Gastrocnemius medialis (tissue), 4 donors: ENCODE data around the gene UNG. TPM values are rescaled to one million over a fixed set of nuclear protein-coding genes. Genes with fewer than 3 reads are reported as not detected.

Experiments used
- ATAC-seq, 2 donors: fragments of 150-250 bp; one replicate each; pipeline ENCODE4 v1.9.1; 2016
- DNase-seq, 2 donors: peaks; one replicate each; pipeline ENCODE4 v3.0.0-alpha.2; 2019
- H3K27ac ChIP-seq, 4 donors: fragments of 200-600 bp; sonication (generic); 1 replicate in 1 of 4; 2 replicates in 3 of 4; pipeline ENCODE4 v1.5.1; 2016 to 2018; ENCODE audit warnings: mild to moderate bottlenecking in 2 of 4, moderate library complexity in 1 of 4
- H3K27me3 ChIP-seq, 3 donors: fragments of 200-600 bp; sonication (generic) in 2 of 3; 1 replicate in 1 of 3; 2 replicates in 2 of 3; pipeline versions ENCODE4 v1.5.1 to v1.6.0; 2016 to 2019; ENCODE audit warnings: mild to moderate bottlenecking in 1 of 3, moderate library complexity in 1 of 3
- H3K36me3 ChIP-seq, 2 donors: fragments of 200-600 bp; sonication (generic) in 1 of 2; one replicate each; pipeline ENCODE4 v1.5.1; 2017 to 2018
- H3K4me1 ChIP-seq, 2 donors: fragments of 200-600 bp; sonication (generic) in 1 of 2; one replicate each; pipeline ENCODE4 v1.5.1; 2016 to 2017; ENCODE audit warnings: mild to moderate bottlenecking in 2 of 2
- H3K4me3 ChIP-seq, 4 donors: fragments of 200-600 bp; sonication (generic) in 3 of 4; 1 replicate in 1 of 4; 2 replicates in 3 of 4; pipeline ENCODE4 v1.5.1; 2016 to 2019; ENCODE audit warnings: mild to moderate bottlenecking in 2 of 4
- H3K9me3 ChIP-seq, 3 donors: fragments of 200-600 bp; sonication (generic) in 2 of 3; 1 replicate in 1 of 3; 2 replicates in 2 of 3; pipeline ENCODE4 v1.5.1; 2016 to 2019
- POLR2A ChIP-seq, 2 donors: fragments of 450-650 bp; IDR thresholded peaks; one replicate each; pipeline ENCODE4 v1.6.1; 2017; ENCODE audit warnings: antibody characterized with exemption in 2 of 2, mild to moderate bottlenecking in 2 of 2, moderate library complexity in 2 of 2
- in situ Hi-C, 4 donors: fragments of 200-750 bp; cut with MboI; loops; one replicate each; pipeline versions ENCODE4 v1.15.0 to v1.8.0; 2017; ENCODE audit warnings: low sequenced_read_pairs in 4 of 4
- intact Hi-C: fragments of 100-400 bp; cut with DNase I; formaldehyde crosslinking; loops from one replicate; pipeline ENCODE4 v1.15.1; 2023; ENCODE audit warnings: low total_unique reads
- total RNA-seq, 4 donors: library from RNA; depleted of rRNA; stranded (reverse); fragments of >200 nt; gene quantifications; one replicate each; pipeline versions ENCODE4 v1.1.0 to v1.2.3, GENCODE V29; 2016
- TF ChIP-seq, protein P1 (sequence below), 5 experiments: fragments of 450-650 bp in 3 of 5; fragments of 200-600 bp in 2 of 5; sonication (generic) in 2 of 5; IDR thresholded peaks in 4 of 5; conservative IDR thresholded peaks in 1 of 5; 1 replicate in 4 of 5; 2 replicates in 1 of 5; pipeline ENCODE4 v1.5.1; 2016 to 2019; ENCODE audit warnings: antibody characterized with exemption in 5 of 5, mild to moderate bottlenecking in 3 of 5, moderate library complexity in 3 of 5

The UNG gene
- total RNA-seq, 4 donors from 2014 or later, result 38.7 to 45.3 (median 42.3) TPM

DNA sequence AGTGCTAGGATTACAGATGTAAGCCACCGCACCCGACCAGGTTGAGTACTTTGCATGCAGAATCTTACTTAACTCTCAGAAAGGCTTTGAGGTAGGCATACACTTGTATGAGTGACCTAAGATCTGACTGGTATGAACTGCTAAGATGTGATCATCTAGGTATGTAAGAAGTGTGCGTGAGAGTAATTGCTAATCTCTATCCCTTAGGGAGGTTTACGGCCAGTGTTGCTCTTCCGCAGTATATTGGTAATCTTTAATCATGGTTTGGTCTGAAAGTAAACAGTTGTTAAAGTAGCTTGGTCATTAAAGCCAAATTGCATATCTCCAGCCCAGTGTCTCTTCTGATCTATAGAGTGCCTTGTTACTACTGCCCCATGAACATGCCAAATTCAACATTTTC is 7.8 kb downstream of the UNG start:
- H3K4me1 ChIP-seq, result peaks cover 0 to 1% of the 10 kb centered on the region in 2 donors
- H3K27ac ChIP-seq, result no peak overlapping the region
- no peak for DNase-seq
- intact Hi-C loops (no loop called here), in situ Hi-C loops (loop anchor here in 1 of 4 donors (25.0 kb wide), 1 partner anchor 418 kb away; no protein-coding TSS in a partner anchor)
- TF ChIP-seq POLR2A (IDR thresholded peaks at IDR 0.05), result no peak
- TF ChIP-seq, protein P1, sequence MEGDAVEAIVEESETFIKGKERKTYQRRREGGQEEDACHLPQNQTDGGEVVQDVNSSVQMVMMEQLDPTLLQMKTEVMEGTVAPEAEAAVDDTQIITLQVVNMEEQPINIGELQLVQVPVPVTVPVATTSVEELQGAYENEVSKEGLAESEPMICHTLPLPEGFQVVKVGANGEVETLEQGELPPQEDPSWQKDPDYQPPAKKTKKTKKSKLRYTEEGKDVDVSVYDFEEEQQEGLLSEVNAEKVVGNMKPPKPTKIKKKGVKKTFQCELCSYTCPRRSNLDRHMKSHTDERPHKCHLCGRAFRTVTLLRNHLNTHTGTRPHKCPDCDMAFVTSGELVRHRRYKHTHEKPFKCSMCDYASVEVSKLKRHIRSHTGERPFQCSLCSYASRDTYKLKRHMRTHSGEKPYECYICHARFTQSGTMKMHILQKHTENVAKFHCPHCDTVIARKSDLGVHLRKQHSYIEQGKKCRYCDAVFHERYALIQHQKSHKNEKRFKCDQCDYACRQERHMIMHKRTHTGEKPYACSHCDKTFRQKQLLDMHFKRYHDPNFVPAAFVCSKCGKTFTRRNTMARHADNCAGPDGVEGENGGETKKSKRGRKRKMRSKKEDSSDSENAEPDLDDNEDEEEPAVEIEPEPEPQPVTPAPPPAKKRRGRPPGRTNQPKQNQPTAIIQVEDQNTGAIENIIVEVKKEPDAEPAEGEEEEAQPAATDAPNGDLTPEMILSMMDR (IDR thresholded peaks at IDR 0.05 in 4 of 5, conservative IDR thresholded peaks at IDR 0.05 in 1 of 5), result no peak
- H3K9me3 ChIP-seq, result no peaks in the 10 kb centered on the region
- no peak for ATAC-seq
- no peaks in the 10 kb centered on the region for H3K27me3 ChIP-seq
- H3K4me3 ChIP-seq, result no peak overlapping the region
- H3K36me3 ChIP-seq, result peaks cover 0 to 76% of the 10 kb centered on the region in 2 donors

DNA sequence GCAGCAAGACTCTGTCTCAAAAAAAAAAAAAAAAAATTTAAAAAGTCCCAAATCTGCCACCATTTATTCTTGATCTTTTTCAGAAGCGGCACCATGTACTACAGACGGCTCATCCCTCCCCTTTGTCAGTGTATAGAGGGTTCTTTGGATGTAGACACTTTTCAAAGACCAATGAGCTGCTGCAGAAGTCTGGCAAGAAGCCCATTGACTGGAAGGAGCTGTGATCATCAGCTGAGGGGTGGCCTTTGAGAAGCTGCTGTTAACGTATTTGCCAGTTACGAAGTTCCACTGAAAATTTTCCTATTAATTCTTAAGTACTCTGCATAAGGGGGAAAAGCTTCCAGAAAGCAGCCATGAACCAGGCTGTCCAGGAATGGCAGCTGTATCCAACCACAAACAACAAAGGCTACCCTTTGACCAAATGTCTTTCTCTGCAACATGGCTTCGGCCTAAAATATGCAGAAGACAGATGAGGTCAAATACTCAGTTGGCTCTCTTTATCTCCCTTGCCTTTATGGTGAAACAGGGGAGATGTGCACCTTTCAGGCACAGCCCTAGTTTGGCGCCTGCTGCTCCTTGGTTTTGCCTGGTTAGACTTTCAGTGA is 12.5 kb downstream of the UNG start:
- Histone ChIP-seq H3K9me3 (no peaks in the 10 kb centered on the region), H3K27me3 (no peaks in the 10 kb centered on the region), H3K4me1 (peaks cover 18 to 32% of the 10 kb centered on the region in 2 donors), H3K4me3 (no peak overlapping the region), H3K36me3 (peaks cover 0 to 35% of the 10 kb centered on the region in 2 donors), H3K27ac (peak overlapping the region; percentile 93 to 99 (median 97))
- TF ChIP-seq, protein P1 (IDR thresholded peaks at IDR 0.05 in 4 of 5, conservative IDR thresholded peaks at IDR 0.05 in 1 of 5), result no peak
- no peak for TF ChIP-seq POLR2A (IDR thresholded peaks at IDR 0.05)
- ATAC-seq (no peak), DNase-seq (no peak)
- intact Hi-C loops (loop anchor here (5.0 to 10.0 kb wide), 2 partner anchors 52 to 315 kb away; no protein-coding TSS in a partner anchor), in situ Hi-C loops (loop anchor here in 1 of 4 donors (25.0 kb wide), 1 partner anchor 423 kb away; no protein-coding TSS in a partner anchor)

DNA sequence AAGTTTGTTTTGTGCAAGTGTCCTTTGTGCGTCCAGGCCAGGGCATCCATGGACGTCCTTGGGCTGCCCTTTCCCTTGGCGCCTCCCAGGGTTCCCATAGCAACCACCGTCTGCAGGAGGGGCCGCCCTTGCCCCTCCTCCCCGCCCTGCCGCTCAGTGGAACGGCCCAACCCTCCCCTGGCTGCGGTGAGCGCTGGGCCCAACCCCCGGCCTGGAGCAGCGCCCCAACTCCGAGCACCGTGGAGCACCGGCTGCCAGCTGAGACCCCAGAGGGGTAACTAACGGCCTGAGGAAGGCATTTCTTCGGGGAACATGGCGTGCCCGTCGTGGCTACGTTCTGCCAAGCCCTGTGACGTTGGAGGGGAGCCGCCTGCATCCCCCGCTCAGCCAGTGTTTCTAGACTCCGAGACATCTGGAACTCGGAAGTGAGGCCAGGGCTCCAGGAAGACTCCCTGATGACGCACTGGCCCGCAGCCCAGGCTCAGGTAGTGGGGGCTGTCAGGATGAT is 13.6 kb downstream of the UNG start:
- intact Hi-C loops, result loop anchor here (5.0 to 10.0 kb wide), 2 partner anchors 51 to 316 kb away; no protein-coding TSS in a partner anchor
- DNase-seq, result peak; percentile 76 to 84
- H3K27me3 ChIP-seq, result no peaks in the 10 kb centered on the region
- H3K27ac ChIP-seq, result peak overlapping the region; percentile 93 to 99 (median 97)
- peaks cover 27 to 43% of the 10 kb centered on the region in 2 donors for H3K4me1 ChIP-seq
- peaks cover 0 to 23% of the 10 kb centered on the region in 2 donors for H3K36me3 ChIP-seq
- ATAC-seq, result peak; percentile 8 to 22
- TF ChIP-seq POLR2A (IDR thresholded peaks at IDR 0.05), result peak; percentile 52 to 66
- TF ChIP-seq, protein P1 (IDR thresholded peaks at IDR 0.05 in 4 of 5, conservative IDR thresholded peaks at IDR 0.05 in 1 of 5), result peak in 1 of 5 experiments; percentile 13
- in situ Hi-C loops, result loop anchor here in 1 of 4 donors (25.0 kb wide), 1 partner anchor 424 kb away; no protein-coding TSS in a partner anchor
- H3K9me3 ChIP-seq, result no peaks in the 10 kb centered on the region
- peak overlapping the region; percentile 54 to 60 (median 58) for H3K4me3 ChIP-seq

DNA sequence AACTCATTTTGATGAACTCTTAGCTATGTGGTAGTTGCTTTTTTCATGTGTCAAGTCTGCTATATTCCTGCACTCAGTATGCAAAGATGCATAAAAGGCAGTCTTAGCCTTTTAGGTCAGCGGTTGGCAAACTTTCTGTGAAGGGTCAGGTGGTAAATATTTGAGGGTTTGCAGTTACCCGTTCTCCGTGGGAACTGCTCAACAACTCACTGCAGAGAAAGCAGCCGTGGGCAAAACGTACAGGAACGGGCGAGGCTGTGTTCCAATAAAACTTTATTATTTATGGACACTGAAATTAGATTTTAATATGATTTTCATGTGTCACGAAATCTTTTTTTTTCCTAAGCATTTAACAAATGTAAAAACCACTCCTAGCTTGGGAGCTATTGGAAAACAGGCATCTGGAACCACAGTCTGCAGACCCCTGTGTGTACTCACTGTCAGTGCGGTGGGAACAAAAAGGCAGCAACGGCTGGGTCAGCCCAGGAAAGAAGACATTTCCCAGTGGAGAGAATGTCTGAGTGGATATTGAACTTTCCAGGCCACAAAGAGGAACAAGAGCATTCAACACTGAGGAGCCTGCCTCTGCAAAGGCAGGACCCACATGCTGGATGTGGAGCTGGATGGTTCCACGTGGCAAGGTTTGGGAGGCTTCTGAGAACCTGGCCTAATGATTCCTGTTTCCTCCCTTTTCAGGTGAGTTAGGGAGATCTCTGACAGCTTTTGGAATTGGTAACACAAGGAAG is 15.5 kb downstream of the UNG start:
- no peak for TF ChIP-seq POLR2A (IDR thresholded peaks at IDR 0.05)
- TF ChIP-seq, protein P1 (IDR thresholded peaks at IDR 0.05 in 4 of 5, conservative IDR thresholded peaks at IDR 0.05 in 1 of 5), result no peak
- peak overlapping the region; percentile 93 to 99 (median 97) for H3K27ac ChIP-seq
- H3K4me1 ChIP-seq, result peaks cover 27 to 57% of the 10 kb centered on the region in 2 donors
- intact Hi-C loops, result loop anchor here (5.0 to 10.0 kb wide), 2 partner anchors 49 to 318 kb away; no protein-coding TSS in a partner anchor
- H3K27me3 ChIP-seq, result no peaks in the 10 kb centered on the region
- no peak for DNase-seq
- H3K36me3 ChIP-seq, result peaks cover 0 to 13% of the 10 kb centered on the region in 2 donors
- H3K4me3 ChIP-seq, result no peak overlapping the region
- in situ Hi-C loops, result loop anchor here in 1 of 4 donors (25.0 kb wide), 1 partner anchor 426 kb away; no protein-coding TSS in a partner anchor
- no peaks in the 10 kb centered on the region for H3K9me3 ChIP-seq
- ATAC-seq, result no peak
